GM21360 (cell line): ENCODE measurements around the gene WDHD1.
"Not testable (repeated sequence)": the region's sequence is repeated elsewhere in the genome, so short reads cannot be mapped to it uniquely, and the experiment has no call there.

Experiments
- ATAC-seq: cut with Tn5 transposase; IDR thresholded peaks from one replicate; pipeline ENCODE4 v1.9.1; 2021; ENCODE audit warnings: mild to moderate bottlenecking, moderate library complexity; ENCODE audit not compliant: unreplicated experiment

Gene WDHD1

GRCh38 chr14:55026793-55027561 lies at the start of gene WDHD1, which contains the start of gene SOCS4:
Gene WDHD1 (minus strand): TSS chr14:55027099. CDS start chr14:55026787, 312 bp downstream.
Gene SOCS4 (plus strand): TSS chr14:55027236. CDS start chr14:55043042, 15,806 bp downstream.
- ATAC-seq: peak; percentile 69

GRCh38 chr14:55075628-55076175 lies 48.8 kb upstream of the WDHD1 start:
- no peak for ATAC-seq

- ATAC-seq: peak; percentile 38
Measured at GRCh38 chr14:55074662-55075061, 47.8 kb upstream of the WDHD1 start.

- ATAC-seq: no peak
Measured at GRCh38 chr14:55073856-55074255, 47.0 kb upstream of the WDHD1 start.

GRCh38 chr14:55071870-55072640 lies 45.2 kb upstream of the WDHD1 start:
- peak; percentile 48 for ATAC-seq

- no peak for ATAC-seq
Measured at GRCh38 chr14:55070981-55071411, 44.1 kb upstream of the WDHD1 start.

GRCh38 chr14:55066223-55066622 lies 39.3 kb upstream of the WDHD1 start:
- no peak for ATAC-seq

GRCh38 chr14:55065411-55065810 lies 38.5 kb upstream of the WDHD1 start:
- ATAC-seq: no peak

GRCh38 chr14:55064896-55065295 lies 38.0 kb upstream of the WDHD1 start:
- ATAC-seq: not testable (repeated sequence)

GRCh38 chr14:55062517-55063351 lies 35.8 kb upstream of the WDHD1 start:
- ATAC-seq: no peak

- no peak for ATAC-seq
Measured at GRCh38 chr14:55059333-55059732, 32.4 kb upstream of the WDHD1 start.

GRCh38 chr14:55057919-55058318 lies 31.0 kb upstream of the WDHD1 start:
- no peak for ATAC-seq

- ATAC-seq: no peak
Measured at GRCh38 chr14:55054098-55054497, 27.2 kb upstream of the WDHD1 start.

GRCh38 chr14:55053500-55053899 lies 26.6 kb upstream of the WDHD1 start:
- no peak for ATAC-seq

- ATAC-seq: no peak
Measured at GRCh38 chr14:55053018-55053417, 26.1 kb upstream of the WDHD1 start.

- ATAC-seq: no peak
Measured at GRCh38 chr14:55052269-55052930, 25.5 kb upstream of the WDHD1 start.

GRCh38 chr14:55051423-55052268 lies 24.7 kb upstream of the WDHD1 start, which contains the start of gene MAPK1IP1L:
Gene MAPK1IP1L (plus strand): TSS chr14:55051647. CDS start chr14:55061684, 10,037 bp downstream.
- peak; percentile 92 for ATAC-seq

GRCh38 chr14:55051165-55051422 lies 24.2 kb upstream of the WDHD1 start:
- peak; percentile 16 for ATAC-seq

GRCh38 chr14:55048900-55049436 lies 22.1 kb upstream of the WDHD1 start:
- ATAC-seq: no peak
